Osteocyte (in vitro differentiated cells): ENCODE measurements around the gene ZNF471. TPM values are rescaled to one million over a fixed set of nuclear protein-coding genes. Genes with fewer than 3 reads are reported as not detected.

Experiments
- DNase-seq: peaks from one replicate; pipeline ENCODE4 v3.0.0; 2021; ENCODE audit warnings: mixed read lengths; ENCODE audit not compliant: unreplicated experiment; ENCODE audit errors: extremely low spot score
- H3K27ac Mint-ChIP-seq: one replicate; pipeline ENCODE4 v1.8.0; 2021; ENCODE audit warnings: mild to moderate bottlenecking, mixed read lengths; ENCODE audit not compliant: unreplicated experiment
- H3K27me3 Mint-ChIP-seq: one replicate; pipeline ENCODE4 v1.8.0; 2021; ENCODE audit warnings: mixed read lengths; ENCODE audit not compliant: unreplicated experiment
- H3K36me3 Mint-ChIP-seq: one replicate; pipeline ENCODE4 v1.8.0; 2021; ENCODE audit warnings: mixed read lengths; ENCODE audit not compliant: unreplicated experiment
- H3K4me1 Mint-ChIP-seq: one replicate; pipeline ENCODE4 v1.8.0; 2021; ENCODE audit warnings: mixed read lengths; ENCODE audit not compliant: unreplicated experiment
- H3K4me3 Mint-ChIP-seq: one replicate; pipeline ENCODE4 v1.8.0; 2021; ENCODE audit warnings: mild to moderate bottlenecking, moderate library complexity, mixed read lengths; ENCODE audit not compliant: unreplicated experiment
- H3K9me3 Mint-ChIP-seq: one replicate; pipeline ENCODE4 v1.8.0; 2021; ENCODE audit warnings: mixed read lengths; ENCODE audit not compliant: unreplicated experiment
- total RNA-seq: library from RNA; stranded (reverse); gene quantifications from 2 replicates; pipeline ENCODE4 v1.2.1, GENCODE V29; 2021
- TF ChIP-seq, protein P1 (sequence below): fragments of 200-600 bp; sonication (generic); IDR thresholded peaks from 2 replicates; pipeline ENCODE4 v1.5.0; 2021; ENCODE audit warnings: antibody characterized with exemption, mild to moderate bottlenecking, moderate library complexity

The ZNF471 gene
- total RNA-seq, 1 donor from 2014 or later = not detected

DNA sequence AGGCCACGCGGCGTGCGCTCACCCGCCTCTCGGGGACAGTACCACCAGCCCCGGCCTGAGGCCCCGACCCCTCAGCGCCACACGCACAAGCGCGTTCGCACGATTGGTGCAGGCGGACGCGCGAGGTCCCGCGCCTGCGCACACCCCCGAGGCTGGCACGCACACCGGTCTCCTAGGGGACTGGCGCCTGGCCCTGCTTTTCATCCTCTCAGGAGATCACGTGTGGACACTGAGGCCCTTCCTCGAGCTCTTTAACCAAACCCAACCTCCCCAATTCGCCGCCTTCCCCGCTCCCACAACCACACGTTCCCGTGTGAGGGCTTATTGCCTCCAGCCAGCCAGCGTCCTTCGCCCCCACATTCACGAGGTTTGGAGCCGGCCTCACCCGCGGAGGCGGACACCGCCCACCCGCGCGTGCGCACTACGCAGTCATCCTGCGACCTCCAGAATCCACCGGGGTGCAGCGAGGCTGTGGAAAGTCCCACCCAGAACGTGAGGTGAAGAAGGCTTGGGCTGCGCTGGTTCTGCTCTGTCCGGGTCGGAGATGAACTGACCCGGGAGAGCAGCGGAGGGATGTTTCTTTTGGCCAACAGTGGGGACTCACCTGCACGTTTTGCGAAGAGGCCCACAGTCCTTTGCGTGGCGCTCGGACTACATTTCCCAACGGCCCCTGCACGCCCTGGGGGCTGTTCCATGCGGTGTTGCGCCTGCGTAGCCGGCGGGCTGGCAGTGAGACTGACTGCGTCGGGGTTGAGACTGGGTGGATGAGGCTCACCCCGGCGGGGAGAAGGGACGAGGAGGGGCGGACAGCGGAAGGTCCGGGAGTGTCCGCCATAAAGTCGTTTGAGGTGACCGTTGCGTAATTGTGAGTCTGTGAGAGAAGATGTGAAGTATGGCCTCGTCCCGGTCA lies 30.0 kb upstream of the ZNF471 start:
- H3K4me3 Mint-ChIP-seq = no peak overlapping the region
- DNase-seq = no peak
- no peak overlapping the region for H3K27ac Mint-ChIP-seq
- H3K9me3 Mint-ChIP-seq = peaks cover 57% of the 10 kb centered on the region
- no peaks in the 10 kb centered on the region for H3K27me3 Mint-ChIP-seq
- no peaks in the 10 kb centered on the region for H3K4me1 Mint-ChIP-seq
- no peaks in the 10 kb centered on the region for H3K36me3 Mint-ChIP-seq
- TF ChIP-seq, protein P1, sequence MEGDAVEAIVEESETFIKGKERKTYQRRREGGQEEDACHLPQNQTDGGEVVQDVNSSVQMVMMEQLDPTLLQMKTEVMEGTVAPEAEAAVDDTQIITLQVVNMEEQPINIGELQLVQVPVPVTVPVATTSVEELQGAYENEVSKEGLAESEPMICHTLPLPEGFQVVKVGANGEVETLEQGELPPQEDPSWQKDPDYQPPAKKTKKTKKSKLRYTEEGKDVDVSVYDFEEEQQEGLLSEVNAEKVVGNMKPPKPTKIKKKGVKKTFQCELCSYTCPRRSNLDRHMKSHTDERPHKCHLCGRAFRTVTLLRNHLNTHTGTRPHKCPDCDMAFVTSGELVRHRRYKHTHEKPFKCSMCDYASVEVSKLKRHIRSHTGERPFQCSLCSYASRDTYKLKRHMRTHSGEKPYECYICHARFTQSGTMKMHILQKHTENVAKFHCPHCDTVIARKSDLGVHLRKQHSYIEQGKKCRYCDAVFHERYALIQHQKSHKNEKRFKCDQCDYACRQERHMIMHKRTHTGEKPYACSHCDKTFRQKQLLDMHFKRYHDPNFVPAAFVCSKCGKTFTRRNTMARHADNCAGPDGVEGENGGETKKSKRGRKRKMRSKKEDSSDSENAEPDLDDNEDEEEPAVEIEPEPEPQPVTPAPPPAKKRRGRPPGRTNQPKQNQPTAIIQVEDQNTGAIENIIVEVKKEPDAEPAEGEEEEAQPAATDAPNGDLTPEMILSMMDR = no peak

DNA sequence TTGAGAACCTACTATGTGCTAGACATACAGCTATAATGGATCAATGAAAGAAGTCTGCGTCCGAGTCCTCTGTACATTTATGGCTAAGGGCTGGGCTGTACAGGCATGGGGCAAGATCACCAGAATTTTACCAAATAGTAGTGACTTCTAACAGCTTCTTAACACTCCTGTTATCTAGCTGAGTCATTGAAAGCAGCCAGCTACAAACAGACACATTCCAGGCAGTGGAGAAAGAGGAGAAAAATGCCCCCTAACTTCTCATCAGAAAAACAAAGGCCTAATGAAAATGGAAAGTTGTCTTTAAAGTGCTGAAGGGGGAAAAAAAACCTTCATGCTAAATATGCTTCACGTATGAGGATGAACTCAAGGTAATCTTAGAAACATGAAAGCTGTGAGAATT lies 16.3 kb upstream of the ZNF471 start:
- H3K9me3 Mint-ChIP-seq = peaks cover 69% of the 10 kb centered on the region
- H3K4me3 Mint-ChIP-seq = no peak overlapping the region
- no peaks in the 10 kb centered on the region for H3K4me1 Mint-ChIP-seq
- H3K27me3 Mint-ChIP-seq = no peaks in the 10 kb centered on the region
- H3K36me3 Mint-ChIP-seq = no peaks in the 10 kb centered on the region
- TF ChIP-seq, protein P1 = no peak
- H3K27ac Mint-ChIP-seq = no peak overlapping the region
- no peak for DNase-seq

DNA sequence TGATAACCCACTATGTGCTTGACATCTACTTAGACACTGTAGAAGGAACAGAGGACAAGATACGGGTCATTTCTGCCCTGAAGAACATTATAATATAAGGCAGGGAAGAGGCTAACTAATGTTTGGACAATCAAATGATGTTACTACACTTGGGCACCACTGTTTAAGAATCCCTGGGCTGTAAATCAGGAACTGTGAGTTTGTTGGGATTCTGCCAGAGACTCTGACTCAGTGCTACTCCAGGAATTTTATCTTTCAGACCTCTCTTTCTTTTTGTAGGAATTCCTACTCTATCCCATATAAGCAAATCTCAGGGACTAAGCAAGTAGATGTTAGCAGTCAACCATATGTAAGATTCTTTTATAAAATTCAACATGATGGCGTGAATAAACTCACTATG lies 3.1 kb upstream of the ZNF471 start:
- no peaks in the 10 kb centered on the region for H3K36me3 Mint-ChIP-seq
- H3K27me3 Mint-ChIP-seq = no peaks in the 10 kb centered on the region
- TF ChIP-seq, protein P1 = no peak
- H3K4me1 Mint-ChIP-seq = no peaks in the 10 kb centered on the region
- no peak overlapping the region for H3K4me3 Mint-ChIP-seq
- peaks cover 40% of the 10 kb centered on the region for H3K9me3 Mint-ChIP-seq
- no peak for DNase-seq
- H3K27ac Mint-ChIP-seq = no peak overlapping the region

DNA sequence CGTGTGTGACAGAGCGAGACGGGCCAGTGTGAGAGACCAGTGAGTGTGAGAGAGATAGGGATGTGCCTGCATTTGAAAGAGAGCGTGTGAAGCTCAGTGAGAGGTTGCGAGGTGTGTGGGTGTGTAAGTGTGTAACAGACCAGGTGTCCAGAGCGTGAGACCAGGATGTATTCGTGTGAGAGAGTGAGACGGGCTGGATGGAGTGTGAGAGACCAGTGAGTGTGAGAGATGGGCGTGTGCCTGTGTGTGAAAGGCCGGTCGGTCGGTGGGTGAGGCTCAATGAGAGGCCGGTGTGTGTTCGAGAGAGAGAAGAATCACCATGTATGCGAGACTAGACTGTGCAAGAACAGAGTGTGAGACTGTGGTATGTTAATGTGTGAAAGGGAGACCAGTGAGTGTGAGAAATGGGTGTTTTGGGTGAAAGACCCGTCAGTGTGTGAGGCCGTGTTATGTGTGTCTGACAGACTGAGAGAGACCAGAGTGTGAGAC lies 679 bp downstream of the ZNF471 start:
- Mint-ChIP-seq H3K27ac (no peak overlapping the region), H3K9me3 (peaks cover 14% of the 10 kb centered on the region), H3K27me3 (no peaks in the 10 kb centered on the region), H3K4me3 (no peak overlapping the region), H3K36me3 (no peaks in the 10 kb centered on the region), H3K4me1 (no peaks in the 10 kb centered on the region)
- TF ChIP-seq, protein P1 = no peak
- no peak for DNase-seq

DNA sequence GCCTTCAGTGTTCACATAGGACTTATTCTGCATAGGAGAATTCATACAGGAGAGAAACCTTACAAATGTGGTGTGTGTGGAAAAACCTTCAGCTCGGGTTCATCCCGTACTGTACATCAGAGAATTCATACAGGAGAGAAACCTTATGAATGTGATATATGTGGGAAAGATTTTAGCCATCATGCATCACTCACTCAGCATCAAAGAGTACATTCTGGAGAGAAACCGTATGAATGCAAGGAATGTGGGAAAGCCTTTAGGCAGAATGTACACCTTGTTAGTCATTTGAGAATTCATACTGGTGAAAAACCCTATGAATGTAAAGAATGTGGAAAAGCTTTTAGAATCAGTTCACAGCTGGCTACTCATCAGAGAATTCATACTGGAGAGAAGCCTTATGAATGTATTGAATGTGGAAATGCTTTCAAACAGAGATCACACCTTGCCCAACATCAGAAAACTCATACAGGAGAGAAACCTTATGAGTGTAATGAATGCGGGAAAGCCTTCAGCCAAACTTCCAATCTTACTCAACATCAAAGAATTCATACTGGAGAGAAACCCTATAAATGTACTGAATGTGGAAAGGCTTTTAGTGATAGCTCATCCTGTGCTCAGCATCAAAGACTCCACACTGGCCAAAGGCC lies 17.7 kb downstream of the ZNF471 start:
- no peaks in the 10 kb centered on the region for H3K4me1 Mint-ChIP-seq
- H3K27ac Mint-ChIP-seq = no peak overlapping the region
- no peaks in the 10 kb centered on the region for H3K27me3 Mint-ChIP-seq
- TF ChIP-seq, protein P1 = no peak
- H3K9me3 Mint-ChIP-seq = peaks cover 63% of the 10 kb centered on the region
- H3K36me3 Mint-ChIP-seq = peaks cover 2% of the 10 kb centered on the region
- DNase-seq = no peak
- H3K4me3 Mint-ChIP-seq = no peak overlapping the region
